Prostate gland (tissue), 2 donors: ENCODE data around the gene RIPOR3. TPM values are rescaled to one million over a fixed set of nuclear protein-coding genes. Genes with fewer than 3 reads are reported as not detected.
A peak's percentile ranks its signal among the peaks of the same experiment; 100 is the strongest.

Source experiments
- DNase-seq: peaks from one replicate; pipeline ENCODE4 v3.0.0-alpha.2; 2019; ENCODE audit warnings: low spot score
- H3K27ac ChIP-seq, 2 donors: fragments of 200-600 bp; sonication (generic); 2 replicates each; pipeline ENCODE4 v1.5.1; 2017 to 2019
- H3K27me3 ChIP-seq: fragments of 200-600 bp; sonication (generic); replicated peaks from 2 replicates; pipeline ENCODE4 v1.5.1; 2019; ENCODE audit not compliant: insufficient read depth
- H3K36me3 ChIP-seq, 2 donors: fragments of 200-600 bp; sonication (generic); 1 replicate in 1 of 2; 2 replicates in 1 of 2; pipeline versions ENCODE4 v1.5.1 to v1.8.1; 2017 to 2019
- H3K4me1 ChIP-seq: fragments of 200-600 bp; sonication (generic); replicated peaks from 2 replicates; pipeline ENCODE4 v1.5.1; 2019
- H3K4me3 ChIP-seq, 2 donors: fragments of 200-600 bp; sonication (generic); 2 replicates each; pipeline ENCODE4 v1.5.1; 2017 to 2019
- H3K9me3 ChIP-seq: fragments of 200-600 bp; sonication (generic); 2 replicates; pipeline ENCODE4 v1.5.1; 2017
- CTCF ChIP-seq, 4 experiments: fragments of 200-600 bp in 2 of 4; fragments of 450-650 bp in 2 of 4; sonication (generic) in 2 of 4; IDR thresholded peaks; 1 replicate in 3 of 4; 2 replicates in 1 of 4; pipeline ENCODE4 v1.5.1; 2016 to 2019; ENCODE audit warnings: antibody characterized with exemption in 4 of 4, mild to moderate bottlenecking in 2 of 4, moderate library complexity in 2 of 4
- POLR2A ChIP-seq: fragments of 450-650 bp; IDR thresholded peaks from one replicate; pipeline ENCODE4 v1.6.1; 2016; ENCODE audit warnings: antibody characterized with exemption, mild to moderate bottlenecking
- POLR2AphosphoS5 ChIP-seq: sonication (generic); formaldehyde crosslinking; IDR thresholded peaks from one replicate; pipeline ENCODE4 v1.6.1; 2017; ENCODE audit warnings: antibody characterized with exemption
- WGBS: methylation state at CpG from one replicate; pipeline ENCODE4 v1.1.5; 2018; 5-methylcytosine and 5-hydroxymethylcytosine counted together
- intact Hi-C: fragments of 100-400 bp; cut with DNase I; formaldehyde crosslinking; loops from one replicate; pipeline ENCODE4 v1.14.2; 2022
- total RNA-seq, 2 donors: library from RNA; depleted of rRNA; stranded (reverse); fragments of >200 nt; gene quantifications; one replicate each; pipeline ENCODE4 v1.1.0, GENCODE V29; 2016

Gene RIPOR3
- total RNA-seq, 2 donors from 2014 or later, result 0.55 to 11.3 TPM

- Histone ChIP-seq H3K4me3 (no peak overlapping the region), H3K27me3 (no peaks in the 10 kb centered on the region), H3K27ac (no peak overlapping the region), H3K9me3 (no peaks in the 10 kb centered on the region), H3K4me1 (no peaks in the 10 kb centered on the region), H3K36me3 (no peaks in the 10 kb centered on the region)
- no peak for DNase-seq
- TF ChIP-seq POLR2A (no peak), CTCF (IDR thresholded peaks at IDR 0.05) (no peak), POLR2AphosphoS5 (no peak)
- intact Hi-C loops, result no loop called here
- WGBS, result 93% methylated on average over 1 of the region's 1 CpG
Measured at GRCh38 chr20:50693001-50693400, 1.7 kb upstream of the RIPOR3 start.

DNA sequence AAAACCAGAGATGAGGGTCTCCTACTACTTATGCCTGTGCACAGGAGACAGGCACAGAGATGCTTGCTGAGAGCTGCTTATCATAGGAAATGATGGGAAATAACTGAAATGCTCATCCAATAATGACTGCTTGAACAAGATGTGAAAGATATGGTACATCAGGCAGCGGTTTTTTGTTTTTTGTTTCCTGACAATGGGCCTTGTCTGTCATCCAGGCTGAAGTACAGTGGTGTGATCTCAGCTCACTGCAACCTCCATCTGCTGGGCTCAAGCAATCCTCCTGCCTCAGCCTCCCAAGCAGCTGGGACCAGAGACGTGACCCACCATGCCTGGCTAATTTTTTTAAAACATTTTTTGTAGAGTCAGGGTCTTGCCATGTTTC is 1.2 kb upstream of the RIPOR3 start:
- intact Hi-C loops, result no loop called here
- Histone ChIP-seq H3K4me1 (no peaks in the 10 kb centered on the region), H3K4me3 (no peak overlapping the region), H3K27ac (no peak overlapping the region), H3K36me3 (no peaks in the 10 kb centered on the region), H3K9me3 (no peaks in the 10 kb centered on the region), H3K27me3 (no peaks in the 10 kb centered on the region)
- WGBS, result 72% methylated on average over 2 of the region's 2 CpGs
- TF ChIP-seq POLR2A (no peak), POLR2AphosphoS5 (no peak), CTCF (IDR thresholded peaks at IDR 0.05) (no peak)
- no peak for DNase-seq

DNA sequence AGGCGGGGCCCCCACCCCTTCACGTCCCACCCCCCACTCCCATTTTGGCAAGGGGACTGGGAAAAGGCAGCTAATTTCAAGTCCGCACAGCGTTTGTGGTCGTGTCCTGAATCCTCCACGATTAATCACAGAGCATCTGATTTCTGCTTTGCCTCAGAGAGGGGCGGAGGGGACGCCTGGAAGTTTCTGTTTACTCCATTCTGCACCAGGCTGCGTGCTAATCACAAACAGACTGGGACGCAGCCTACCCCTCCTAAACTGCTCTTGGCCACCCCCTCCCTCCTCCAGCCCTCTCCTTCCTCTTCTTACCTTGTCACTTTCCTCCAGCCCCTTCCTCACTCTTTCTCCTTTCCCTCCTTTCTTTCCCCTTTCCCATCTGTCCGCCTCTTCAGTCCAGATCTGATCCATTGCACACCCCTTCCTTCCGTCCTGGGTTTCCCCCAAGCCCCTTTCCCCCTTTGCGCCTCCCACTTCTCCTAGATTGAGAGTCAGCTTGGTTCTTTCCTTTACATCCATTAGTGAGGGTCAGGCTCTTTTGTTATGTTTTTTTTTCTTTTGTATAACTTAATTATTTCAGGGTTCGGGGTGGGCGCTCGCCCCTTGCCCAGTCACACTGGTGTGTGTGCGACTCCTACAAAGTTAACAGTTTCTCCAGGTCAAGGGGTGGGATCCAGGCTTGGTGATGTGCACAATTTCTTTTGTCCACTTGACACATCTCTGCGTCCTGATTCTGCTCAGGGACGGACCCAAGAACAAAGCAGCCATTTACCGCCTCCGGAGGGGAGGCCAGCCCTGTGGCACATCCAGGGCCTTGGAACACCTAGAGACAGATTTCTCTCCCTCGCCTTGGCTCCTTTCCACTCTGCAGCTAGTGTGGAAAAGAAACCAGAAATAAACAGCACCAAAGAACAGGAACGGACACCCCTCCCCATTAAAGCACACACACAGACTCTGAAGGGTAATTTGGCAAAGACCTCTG is 520 bp upstream of the RIPOR3 start:
- H3K4me1 ChIP-seq, result no peaks in the 10 kb centered on the region
- DNase-seq, result no peak
- intact Hi-C loops, result no loop called here

GRCh38 chr20:50689864-50690649 is 1.3 kb downstream of the RIPOR3 start:
- no peaks in the 10 kb centered on the region for H3K27me3 ChIP-seq
- H3K36me3 ChIP-seq, result no peaks in the 10 kb centered on the region
- peak overlapping the region in 1 of 2 donors; percentile 26 for H3K27ac ChIP-seq
- DNase-seq, result no peak
- 45% methylated on average over 10 of the region's 10 CpGs for WGBS
- TF ChIP-seq POLR2AphosphoS5, result no peak
- no peak for TF ChIP-seq CTCF (IDR thresholded peaks at IDR 0.05)
- no peak for TF ChIP-seq POLR2A
- H3K9me3 ChIP-seq, result no peaks in the 10 kb centered on the region
- H3K4me3 ChIP-seq, result peak overlapping the region in 1 of 2 donors; percentile 16
- intact Hi-C loops, result no loop called here
- no peaks in the 10 kb centered on the region for H3K4me1 ChIP-seq

More for the DNA sequence above, 520 bp upstream of the RIPOR3 start:
- Histone ChIP-seq H3K9me3 (no peaks in the 10 kb centered on the region), H3K27ac (peak overlapping the region; percentile 35 to 62), H3K4me3 (peak overlapping the region; percentile 16 to 21), H3K27me3 (no peaks in the 10 kb centered on the region), H3K36me3 (no peaks in the 10 kb centered on the region)
- WGBS, result 29% methylated on average over 23 of the region's 23 CpGs
- TF ChIP-seq CTCF (IDR thresholded peaks at IDR 0.05) (no peak), POLR2AphosphoS5 (no peak), POLR2A (no peak)
